ENCODE results near the gene USP54. TPM values are rescaled to one million over a fixed set of nuclear protein-coding genes. Genes with fewer than 3 reads are reported as not detected.

Gene USP54
- total and polyA plus RNA-seq, 2 donors from 2014 or later, result 5.8 to 46.9 TPM

GRCh38 chr10:73552819-73553715 lies 38.1 kb downstream of the USP54 start:
- TF ChIP-seq CTCF (IDR thresholded peaks at IDR 0.05; ENCODE audit: borderline replicate concordance, extremely low read depth, insufficient read depth), result no peak
- H3K27ac ChIP-seq (ENCODE audit: low read depth in 2 of 2, low read length in 2 of 2), result no peak overlapping the region

GRCh38 chr10:73551515-73551914 lies 39.6 kb downstream of the USP54 start:
- intact Hi-C loops (cut with DNase I), result no loop called here
- TF ChIP-seq CTCF (IDR thresholded peaks at IDR 0.05; ENCODE audit: borderline replicate concordance, extremely low read depth, insufficient read depth), result no peak
- FAIRE-seq, result no peak

More at GRCh38 chr10:73552819-73553715, 38.1 kb downstream of the USP54 start:
- no peak overlapping the region for H3K4me3 ChIP-seq (ENCODE audit: low read length in 3 of 3)
- no peak overlapping the region for H3K9ac ChIP-seq (ENCODE audit: low read length in 3 of 3)
- intact Hi-C loops (cut with DNase I), result no loop called here
- no peaks in the 10 kb centered on the region for H3K36me3 ChIP-seq (ENCODE audit: control insufficient read depth in 2 of 3, insufficient read depth in 3 of 3, low read length in 3 of 3)
- no peaks in the 10 kb centered on the region for H3K27me3 ChIP-seq (ENCODE audit: control insufficient read depth, insufficient read depth, low read length)
- no peaks in the 10 kb centered on the region for H3K4me1 ChIP-seq (ENCODE audit: control insufficient read depth in 2 of 3, insufficient read depth in 2 of 3, low read depth in 1 of 3, low read length in 3 of 3)
- FAIRE-seq, result no peak
- DNase-seq, result no peak
- H3K9me3 ChIP-seq (ENCODE audit: control insufficient read depth in 2 of 3, insufficient read depth in 1 of 3, low read length in 3 of 3), result no peaks in the 10 kb centered on the region

GRCh38 chr10:73545357-73545756 lies 45.8 kb downstream of the USP54 start:
- H3K27me3 ChIP-seq (ENCODE audit: control insufficient read depth, insufficient read depth, low read length), result no peaks in the 10 kb centered on the region
- no peak for TF ChIP-seq CTCF (IDR thresholded peaks at IDR 0.05; ENCODE audit: borderline replicate concordance, extremely low read depth, insufficient read depth)
- no peak overlapping the region for H3K4me3 ChIP-seq (ENCODE audit: low read length in 3 of 3)
- DNase-seq, result no peak
- no peak overlapping the region for H3K27ac ChIP-seq (ENCODE audit: low read depth in 2 of 2, low read length in 2 of 2)
- H3K36me3 ChIP-seq (ENCODE audit: control insufficient read depth in 2 of 3, insufficient read depth in 3 of 3, low read length in 3 of 3), result peaks cover 0 to 5% (median 4%) of the 10 kb centered on the region in 3 donors
- no peaks in the 10 kb centered on the region for H3K4me1 ChIP-seq (ENCODE audit: control insufficient read depth in 2 of 3, insufficient read depth in 2 of 3, low read depth in 1 of 3, low read length in 3 of 3)
- intact Hi-C loops (cut with DNase I), result no loop called here
- no peak overlapping the region for H3K9ac ChIP-seq (ENCODE audit: low read length in 3 of 3)
- FAIRE-seq, result no peak
- no peaks in the 10 kb centered on the region for H3K9me3 ChIP-seq (ENCODE audit: control insufficient read depth in 2 of 3, insufficient read depth in 1 of 3, low read length in 3 of 3)

More at GRCh38 chr10:73551515-73551914, 39.6 kb downstream of the USP54 start:
- Histone ChIP-seq H3K4me3 (ENCODE audit: low read length in 3 of 3) (no peak overlapping the region), H3K27ac (ENCODE audit: low read depth in 2 of 2, low read length in 2 of 2) (no peak overlapping the region), H3K4me1 (ENCODE audit: control insufficient read depth in 2 of 3, insufficient read depth in 2 of 3, low read depth in 1 of 3, low read length in 3 of 3) (no peaks in the 10 kb centered on the region), H3K9me3 (ENCODE audit: control insufficient read depth in 2 of 3, insufficient read depth in 1 of 3, low read length in 3 of 3) (no peaks in the 10 kb centered on the region), H3K27me3 (ENCODE audit: control insufficient read depth, insufficient read depth, low read length) (no peaks in the 10 kb centered on the region), H3K9ac (ENCODE audit: low read length in 3 of 3) (no peak overlapping the region), H3K36me3 (ENCODE audit: control insufficient read depth in 2 of 3, insufficient read depth in 3 of 3, low read length in 3 of 3) (no peaks in the 10 kb centered on the region)
- no peak for DNase-seq

Data from kidney (tissue), 14 donors.